ENCODE results near the gene KAZN. TPM values are rescaled to one million over a fixed set of nuclear protein-coding genes. Genes with fewer than 3 reads are reported as not detected.
"Not testable (repeated sequence)": the region's sequence is repeated elsewhere in the genome, so short reads cannot be mapped to it uniquely, and the experiment has no call there.

Gene KAZN
- polyA plus RNA-seq, 3 donors: 2.6 to 13.7 (median 10.8) TPM

GRCh38 chr1:14580295-14580694 lies 18.2 kb upstream of the KAZN start:
- not testable (repeated sequence) for H3K27ac ChIP-seq (ENCODE audit: low read depth, low read length)
- 89 to 96% (median 93%) methylated on average over 12 of the region's 12 CpGs for WGBS, 3 donors

GRCh38 chr1:14580986-14581385 lies 17.5 kb upstream of the KAZN start:
- H3K27ac ChIP-seq (ENCODE audit: low read depth, low read length): no peak overlapping the region
- 89 to 95% (median 95%) methylated on average over 4 of the region's 4 CpGs for WGBS, 3 donors

- H3K27ac ChIP-seq (ENCODE audit: low read depth, low read length): no peak overlapping the region
- 79 to 88% (median 83%) methylated on average over 5 of the region's 5 CpGs for WGBS, 3 donors
Observed at GRCh38 chr1:14583788-14584187, 14.7 kb upstream of the KAZN start.

GRCh38 chr1:14585728-14586127 lies 12.8 kb upstream of the KAZN start:
- no peak overlapping the region for H3K27ac ChIP-seq (ENCODE audit: low read depth, low read length)
- 54 to 73% (median 68%) methylated on average over 9 of the region's 9 CpGs for WGBS, 3 donors

GRCh38 chr1:14590411-14591180 lies 7.9 kb upstream of the KAZN start:
- no peak overlapping the region for H3K27ac ChIP-seq (ENCODE audit: low read depth, low read length)
- WGBS, 3 donors: 75 to 76% (median 76%) methylated on average over 10 of the region's 10 CpGs

GRCh38 chr1:14591600-14591999 lies 6.9 kb upstream of the KAZN start:
- H3K27ac ChIP-seq (ENCODE audit: low read depth, low read length): no peak overlapping the region
- 75 to 87% (median 79%) methylated on average over 6 of the region's 6 CpGs for WGBS, 3 donors

- 64 to 76% (median 73%) methylated on average over 9 of the region's 9 CpGs for WGBS, 3 donors
- no peak overlapping the region for H3K27ac ChIP-seq (ENCODE audit: low read depth, low read length)
Observed at GRCh38 chr1:14592004-14592631, 6.4 kb upstream of the KAZN start.

- H3K27ac ChIP-seq (ENCODE audit: low read depth, low read length): no peak overlapping the region
- WGBS, 3 donors: 63 to 66% (median 66%) methylated on average over 4 of the region's 4 CpGs
Observed at GRCh38 chr1:14593302-14593701, 5.2 kb upstream of the KAZN start.

- 54 to 80% (median 78%) methylated on average over 5 of the region's 5 CpGs for WGBS, 3 donors
- H3K27ac ChIP-seq (ENCODE audit: low read depth, low read length): no peak overlapping the region
Observed at GRCh38 chr1:14594045-14594444, 4.4 kb upstream of the KAZN start.

GRCh38 chr1:14596591-14596990 lies 1.9 kb upstream of the KAZN start:
- WGBS, 3 donors: 74 to 90% (median 83%) methylated on average over 5 of the region's 5 CpGs

GRCh38 chr1:14597343-14598006 lies 1.0 kb upstream of the KAZN start:
- 42 to 44% (median 43%) methylated on average over 10 of the region's 10 CpGs for WGBS, 3 donors

More at GRCh38 chr1:14596591-14596990, 1.9 kb upstream of the KAZN start:
- no peak overlapping the region for H3K27ac ChIP-seq (ENCODE audit: low read depth, low read length)

GRCh38 chr1:14598007-14598497 lies 433 bp upstream of the KAZN start:
- whole genome bisulfite sequencing, 3 donors: 4 to 6% (median 6%) methylated on average over 21 to 26 of the region's 26 CpGs
- H3K27ac ChIP-seq (ENCODE audit: low read depth, low read length): no peak overlapping the region

More at GRCh38 chr1:14597343-14598006, 1.0 kb upstream of the KAZN start:
- H3K27ac ChIP-seq (ENCODE audit: low read depth, low read length): no peak overlapping the region

- 1 to 2% (median 1%) methylated on average over 42 to 43 of the region's 43 CpGs for WGBS, 3 donors
- H3K27ac ChIP-seq (ENCODE audit: low read depth, low read length): no peak overlapping the region
Observed at GRCh38 chr1:14599183-14599791, 802 bp downstream of the KAZN start.

- 23 to 34% (median 30%) methylated on average over 6 of the region's 6 CpGs for WGBS, 3 donors
- H3K27ac ChIP-seq (ENCODE audit: low read depth, low read length): no peak overlapping the region
Observed at GRCh38 chr1:14599800-14600199, 1.3 kb downstream of the KAZN start.

GRCh38 chr1:14600405-14601112 lies 2.1 kb downstream of the KAZN start:
- WGBS, 3 donors: 48 to 58% (median 56%) methylated on average over 12 of the region's 12 CpGs
- H3K27ac ChIP-seq (ENCODE audit: low read depth, low read length): no peak overlapping the region

GRCh38 chr1:14602136-14602535 lies 3.7 kb downstream of the KAZN start:
- no peak overlapping the region for H3K27ac ChIP-seq (ENCODE audit: low read depth, low read length)
- WGBS, 3 donors: 21 to 35% (median 30%) methylated on average over 9 of the region's 9 CpGs

- no peak overlapping the region for H3K27ac ChIP-seq (ENCODE audit: low read depth, low read length)
Observed at GRCh38 chr1:14603645-14604044, 5.2 kb downstream of the KAZN start.

GRCh38 chr1:14604414-14604813 lies 5.9 kb downstream of the KAZN start:
- no peak overlapping the region for H3K27ac ChIP-seq (ENCODE audit: low read depth, low read length)
- WGBS, 3 donors: 76 to 93% (median 90%) methylated on average over 5 of the region's 5 CpGs

More at GRCh38 chr1:14603645-14604044, 5.2 kb downstream of the KAZN start:
- 62 to 88% (median 87%) methylated on average over 2 of the region's 2 CpGs for WGBS, 3 donors
